NCI-H1436 (cell line): ENCODE measurements around the gene PXMP2.

Source experiments
- DNase-seq: peaks from one replicate; lab custom pipeline; 2025; lab: John Stamatoyannopoulos, UW

The PXMP2 gene

DNA sequence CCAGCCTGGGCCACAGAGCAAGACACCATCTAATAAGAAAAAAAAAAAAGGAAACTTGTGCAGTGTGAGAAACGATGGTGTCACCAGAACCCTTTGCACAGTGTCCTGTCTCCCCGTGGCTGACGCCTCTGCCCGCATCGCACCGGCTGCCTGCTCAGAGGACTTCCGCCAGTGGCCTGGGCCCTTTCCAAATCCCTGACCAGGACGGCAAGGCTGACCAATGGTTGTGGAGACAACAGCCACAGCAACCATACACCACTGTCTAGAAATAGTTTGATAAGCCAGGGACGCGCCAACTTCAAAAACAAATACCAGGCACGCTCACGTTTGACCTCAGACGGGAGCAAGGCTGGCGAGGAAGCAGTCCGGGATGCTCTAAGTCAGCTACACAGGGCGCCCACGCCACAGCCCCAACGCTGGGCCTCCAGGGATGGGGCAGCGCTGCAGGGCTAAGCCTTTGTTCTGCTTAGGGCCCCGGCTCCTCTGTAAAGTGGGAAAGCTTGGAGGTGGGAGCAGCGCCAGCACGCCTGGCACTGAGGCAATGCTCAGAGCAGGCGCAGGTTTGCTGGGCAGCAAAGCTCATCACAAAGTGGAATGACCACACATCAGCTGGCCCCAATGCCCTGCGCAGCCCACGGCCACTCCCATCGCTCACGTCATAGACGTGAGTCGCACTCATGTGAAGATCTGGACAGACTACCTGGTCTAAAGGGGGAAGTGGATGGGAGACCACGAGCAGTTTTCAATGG, 35.8 kb downstream of the PXMP2 start:
- DNase-seq: no peak

DNA sequence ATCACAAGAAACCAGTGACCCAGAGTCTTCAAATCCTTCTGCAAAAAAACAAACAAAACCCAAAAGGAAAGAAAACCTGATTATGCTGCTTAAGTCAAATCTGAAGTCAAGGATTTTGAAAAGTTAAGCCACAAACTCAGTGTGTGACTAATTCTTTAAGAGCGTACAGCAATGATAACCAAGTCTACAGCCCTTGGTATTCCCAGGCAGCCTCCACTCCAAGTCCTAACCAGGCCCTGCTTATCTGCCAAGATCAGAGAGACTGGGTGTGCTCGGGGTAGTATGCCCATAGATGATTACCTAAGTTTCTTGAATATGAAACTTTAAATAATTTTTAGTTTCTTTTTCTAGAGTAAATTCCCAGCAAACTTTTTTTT, 36.4 kb downstream of the PXMP2 start:
- no peak for DNase-seq

DNA sequence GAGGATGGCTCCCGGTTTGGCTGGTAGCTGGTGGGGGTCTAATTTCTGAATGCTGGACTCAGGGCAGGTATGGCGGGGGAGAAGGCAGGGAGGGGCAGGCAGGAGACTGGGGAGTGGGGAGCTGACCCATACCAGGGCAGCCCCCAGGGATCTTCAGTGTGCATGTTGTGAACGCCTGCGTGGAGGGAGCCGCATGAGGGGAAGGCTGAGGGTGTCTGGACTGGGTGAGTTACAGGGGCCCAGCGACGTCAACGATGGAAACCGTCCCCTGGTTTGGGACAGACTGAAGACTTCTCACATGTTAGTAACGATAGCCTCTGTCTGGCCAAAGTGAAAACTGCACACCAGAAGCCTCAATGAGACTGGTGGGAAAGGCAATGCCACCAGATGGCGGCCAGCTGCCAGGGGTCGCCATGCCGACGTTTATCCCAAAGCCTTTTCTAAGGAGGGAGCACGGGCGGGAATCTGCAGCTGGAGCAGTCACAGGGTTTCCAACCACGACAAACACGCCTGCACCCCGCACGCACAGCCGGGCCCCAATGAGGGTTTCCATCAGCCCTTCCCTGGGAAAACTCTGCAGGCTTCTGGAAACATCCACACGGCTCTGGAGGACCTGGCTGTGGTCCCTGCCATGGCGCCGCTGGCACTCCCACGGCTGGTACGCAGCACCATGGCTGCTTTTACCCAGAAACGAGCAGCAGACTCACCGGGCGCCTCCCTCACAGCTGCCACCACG, 37.3 kb downstream of the PXMP2 start:
- no peak for DNase-seq

DNA sequence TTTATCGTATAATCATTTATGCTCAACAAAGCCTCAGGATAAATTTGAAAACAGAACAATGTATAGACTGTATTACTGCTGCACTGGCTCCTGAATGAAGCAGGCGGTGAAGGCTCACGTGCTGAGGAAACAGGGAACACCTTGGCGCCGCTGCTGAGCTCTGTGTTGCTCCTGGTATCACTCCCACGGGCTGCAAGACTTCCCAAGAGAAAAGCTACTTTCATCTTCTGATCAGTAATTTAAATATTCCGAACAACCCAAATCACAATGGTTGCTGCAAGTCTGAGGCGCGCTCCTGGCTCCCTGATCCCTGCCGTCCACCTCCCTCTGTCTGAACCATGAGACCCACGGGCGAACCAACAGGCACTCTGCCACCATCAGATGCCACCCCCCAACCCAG, 39.0 kb downstream of the PXMP2 start:
- no peak for DNase-seq

DNA sequence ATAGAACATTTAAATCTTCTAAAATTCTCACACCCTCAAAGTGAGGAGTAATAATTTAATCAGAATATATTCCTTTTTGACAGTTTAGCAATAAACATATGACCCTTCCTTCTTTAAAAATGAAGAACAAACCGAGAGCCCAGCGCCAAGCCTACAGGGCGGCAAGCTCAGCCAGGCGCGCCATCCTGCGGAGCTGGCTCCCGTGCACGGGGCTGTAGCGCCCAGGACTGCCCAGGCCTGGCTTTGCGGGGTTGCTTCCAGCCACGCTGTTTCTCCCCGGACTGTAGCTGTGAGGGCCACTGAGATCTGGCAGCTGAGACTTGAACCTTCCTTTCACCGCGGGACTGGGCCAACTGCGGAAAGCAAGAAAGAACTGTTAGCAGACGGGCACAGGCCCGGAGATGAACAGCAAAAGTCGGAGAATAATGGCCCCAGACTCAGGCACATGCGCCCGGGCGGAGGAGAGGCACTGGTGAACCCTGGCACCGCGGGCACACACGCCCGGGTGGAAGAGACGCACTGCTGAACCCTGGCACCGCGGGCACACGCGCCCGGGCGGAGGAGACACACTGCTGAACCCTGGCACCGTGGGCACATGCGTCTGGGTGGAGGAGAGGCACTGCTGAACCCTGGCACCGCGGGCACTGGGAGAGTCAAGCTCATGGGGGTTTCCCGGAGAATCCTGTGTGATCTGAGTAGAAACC, 39.9 kb downstream of the PXMP2 start:
- no peak for DNase-seq

DNA sequence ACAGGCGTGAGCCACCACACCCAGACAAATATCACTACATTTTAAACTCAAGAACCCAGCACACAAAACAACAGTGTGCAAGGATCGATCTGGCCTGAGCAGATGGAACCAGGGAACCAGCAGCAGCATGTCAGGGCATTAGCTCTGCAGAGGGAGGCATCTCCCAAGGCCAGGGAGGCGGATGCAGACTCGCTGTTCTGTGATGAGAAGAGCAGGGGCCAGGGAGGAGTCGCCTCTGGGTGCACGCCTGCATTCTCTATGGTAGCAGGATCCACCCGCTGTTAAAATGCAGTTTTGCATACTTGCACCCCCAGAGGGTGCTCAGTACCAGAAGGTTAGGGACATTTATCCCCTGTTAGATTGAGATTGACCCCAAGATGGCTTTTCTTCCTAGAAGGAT, 41.1 kb downstream of the PXMP2 start:
- DNase-seq: no peak

DNA sequence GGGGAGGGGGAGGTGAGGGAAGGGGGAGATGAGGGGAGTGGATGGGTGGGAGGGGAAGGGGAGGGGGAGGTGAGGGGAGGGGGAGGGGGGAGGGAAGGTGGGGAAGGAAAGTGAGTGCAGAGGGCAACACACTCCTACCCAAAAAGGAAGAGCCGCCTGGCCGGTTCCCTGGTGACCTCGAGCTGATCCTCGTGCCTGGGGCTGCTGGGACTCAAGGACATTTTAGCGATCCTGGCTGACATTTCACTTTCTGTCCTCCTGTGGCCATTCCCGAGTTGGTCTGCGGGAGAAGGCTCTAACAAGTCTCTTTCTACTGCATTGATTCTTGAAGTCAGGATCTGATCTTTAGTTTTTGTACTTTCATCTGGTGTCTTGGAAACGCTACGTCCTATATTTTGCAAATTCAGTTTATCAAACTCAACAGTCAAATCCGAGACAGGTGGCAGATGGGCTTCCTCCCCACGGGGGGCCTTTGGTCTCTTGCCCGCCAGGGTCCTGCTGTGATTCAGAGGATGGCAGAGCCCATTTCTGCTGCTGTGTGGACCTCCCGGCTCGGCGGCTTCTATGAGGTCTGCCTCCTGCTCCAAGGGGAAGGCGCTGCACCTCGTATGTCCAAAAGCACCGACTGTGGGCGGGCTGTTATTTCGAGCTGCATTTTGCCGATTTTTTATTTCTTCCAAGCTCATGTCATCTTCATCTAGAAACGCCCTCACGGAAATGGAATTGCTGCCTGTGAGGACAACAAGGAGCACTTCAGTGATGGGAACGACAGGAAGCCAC, 42.3 kb downstream of the PXMP2 start:
- DNase-seq: no peak

DNA sequence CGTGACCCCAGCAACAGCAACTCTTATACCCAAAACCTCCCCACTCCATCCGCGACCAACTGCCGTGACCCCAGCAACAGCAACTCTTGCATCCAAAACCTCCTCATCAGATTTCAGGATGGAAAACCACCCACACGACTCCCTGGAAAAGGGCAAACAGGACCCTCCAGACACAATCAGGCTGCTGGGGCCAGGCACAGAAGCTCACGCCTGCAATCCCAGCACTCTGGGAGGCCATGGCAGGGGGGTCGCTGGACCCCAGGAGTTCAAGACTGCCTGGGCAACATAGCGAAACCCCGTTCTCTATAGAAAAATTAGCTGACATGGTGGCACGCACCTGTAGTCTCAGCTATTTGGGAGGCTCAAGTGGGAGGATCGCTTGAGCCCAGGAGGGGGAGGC, 43.0 kb downstream of the PXMP2 start:
- no peak for DNase-seq

DNA sequence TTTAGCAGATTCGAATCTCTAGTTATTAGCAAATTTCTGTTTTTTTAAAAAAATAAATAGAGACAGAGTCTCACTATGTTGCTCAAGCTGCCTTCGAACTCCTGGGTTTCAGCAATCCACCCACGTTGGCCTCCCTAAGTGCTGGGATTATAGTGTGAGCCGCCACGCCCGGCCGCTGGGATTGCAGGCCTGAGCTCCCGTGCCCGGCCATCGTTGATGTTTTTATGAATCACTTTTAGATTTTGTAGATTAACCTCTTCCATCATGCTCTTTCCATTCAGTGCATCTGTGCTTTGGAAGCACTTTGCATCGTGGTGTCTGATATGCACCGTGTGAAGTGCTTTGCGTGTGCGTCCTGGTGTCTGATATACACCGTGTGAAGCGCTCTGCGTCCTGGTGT, 44.2 kb downstream of the PXMP2 start:
- no peak for DNase-seq

DNA sequence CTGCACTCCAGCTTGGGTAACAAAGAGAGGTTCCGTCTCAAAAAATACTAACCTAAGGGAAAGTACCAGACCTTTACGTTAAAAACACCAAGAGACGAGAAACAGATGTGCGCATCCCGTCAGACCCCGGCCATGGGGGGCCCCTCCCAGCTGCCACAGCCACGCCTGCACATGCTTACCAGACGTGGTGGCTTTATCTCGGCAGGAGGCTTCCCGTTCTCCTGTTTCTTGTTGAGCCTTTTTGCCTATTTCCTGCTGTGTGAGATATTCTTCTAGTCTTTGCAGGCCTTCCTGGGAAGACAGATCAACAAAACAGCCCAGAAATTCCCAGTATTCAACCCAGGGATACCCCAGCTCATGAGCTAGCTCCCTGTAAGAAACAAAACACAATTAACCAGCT, 46.8 kb downstream of the PXMP2 start:
- no peak for DNase-seq

DNA sequence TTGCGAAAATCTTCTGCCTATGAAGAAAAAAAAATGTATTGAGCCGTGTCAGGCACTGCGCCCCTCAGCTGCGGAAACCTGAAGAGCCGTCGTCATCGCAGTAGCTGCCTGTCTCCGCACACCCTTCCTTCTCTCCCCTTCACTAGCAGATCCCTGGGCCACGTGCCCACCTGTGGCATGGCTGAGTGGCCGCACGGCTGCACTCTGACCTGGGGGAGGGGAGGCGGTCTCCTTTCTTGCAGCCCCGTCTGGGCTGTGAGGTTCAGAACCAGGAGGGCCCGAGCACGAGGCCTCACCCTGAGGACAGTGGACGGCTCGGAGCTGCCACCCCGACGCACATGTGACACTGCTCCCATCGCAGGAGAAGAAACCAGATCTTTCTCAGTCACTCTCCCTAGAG, 48.1 kb downstream of the PXMP2 start:
- no peak for DNase-seq

DNA sequence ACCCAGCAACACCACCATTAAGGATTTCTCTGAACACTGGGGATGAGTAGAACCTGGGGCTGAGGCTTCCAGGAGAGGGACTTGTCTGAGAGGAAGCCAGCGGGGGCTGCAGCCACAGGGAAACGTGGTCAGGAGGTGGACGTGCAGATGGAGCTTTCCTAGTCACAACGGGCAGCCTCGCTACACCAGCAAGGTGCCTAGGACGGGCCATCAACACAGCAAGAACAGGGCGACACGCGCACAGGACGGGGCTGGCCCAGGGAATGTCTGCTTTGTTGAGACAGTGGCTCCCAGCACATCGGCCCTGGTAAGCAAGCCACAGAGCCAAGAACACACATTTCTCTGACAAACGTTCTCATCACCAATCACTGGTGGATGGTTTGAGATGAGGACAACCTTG, 49.0 kb downstream of the PXMP2 start:
- DNase-seq: no peak

DNA sequence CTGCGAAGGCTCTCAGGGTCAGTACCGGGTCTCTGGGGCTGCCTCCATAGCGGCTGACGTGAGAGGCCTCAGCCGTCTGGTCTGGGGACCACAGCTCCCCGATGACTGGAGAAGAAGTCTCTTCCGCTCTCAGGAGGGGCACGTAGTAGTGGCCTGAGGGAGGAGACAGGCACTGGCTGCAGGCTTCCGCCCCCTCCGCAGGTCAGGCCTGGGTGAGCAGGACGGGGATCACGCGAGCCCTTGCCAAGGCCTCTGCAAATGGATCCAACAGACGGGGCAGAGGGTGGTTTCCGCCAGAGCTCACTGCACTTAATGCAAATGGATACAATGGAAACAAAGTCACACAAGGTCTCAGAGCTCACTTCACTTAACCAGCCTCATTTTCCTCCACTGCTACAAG, 49.5 kb downstream of the PXMP2 start:
- no peak for DNase-seq

DNA sequence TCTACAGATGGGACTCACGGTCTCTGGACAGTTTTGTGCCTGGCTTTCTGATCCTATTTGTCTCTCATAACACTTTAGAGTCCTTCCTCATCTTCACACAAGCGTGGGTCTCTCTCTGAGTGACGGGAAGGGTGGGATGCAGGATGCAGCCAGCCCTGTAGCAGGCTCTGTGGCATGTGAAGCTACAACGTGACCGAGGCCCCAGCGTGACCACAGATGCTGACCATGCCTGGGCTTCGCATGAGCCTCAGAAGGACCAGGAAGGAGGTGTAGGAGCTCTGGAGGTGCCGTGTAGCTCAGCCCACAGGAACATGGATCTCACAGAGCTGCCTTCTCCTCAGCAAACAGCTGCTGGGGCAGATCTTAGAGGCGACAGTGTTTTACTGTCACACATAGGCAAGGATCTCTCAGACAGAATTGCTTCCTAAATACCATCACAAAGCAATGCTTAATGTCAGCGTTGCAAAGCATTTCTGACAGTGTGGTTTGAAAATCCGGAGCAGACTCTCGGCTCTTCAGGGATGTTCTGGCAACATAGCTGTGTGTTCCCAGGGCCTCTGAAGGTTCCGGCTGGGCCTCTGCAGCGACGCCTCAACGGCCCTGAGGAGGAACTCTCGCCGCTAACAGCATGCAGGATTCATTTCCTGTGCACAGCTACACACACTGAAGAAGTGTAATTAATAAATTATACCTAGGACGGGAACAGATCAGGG, 52.4 kb downstream of the PXMP2 start:
- DNase-seq: no peak

DNA sequence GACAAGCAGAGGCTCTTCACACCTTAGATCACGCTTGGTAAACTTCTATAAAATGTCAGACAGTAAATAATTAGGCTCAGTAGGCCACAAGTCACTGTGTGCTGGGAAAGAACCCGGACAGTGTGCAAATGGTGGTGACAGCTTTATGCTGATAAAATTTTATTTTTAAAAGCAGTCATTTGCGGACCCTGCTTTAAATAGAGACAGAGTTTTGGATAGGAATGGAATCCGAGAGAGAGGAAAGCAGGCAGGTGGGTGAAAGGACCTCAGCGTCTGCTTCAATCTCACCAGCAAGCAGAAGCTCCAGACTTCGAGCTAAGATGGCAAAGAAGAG, 52.9 kb downstream of the PXMP2 start:
- DNase-seq: no peak

DNA sequence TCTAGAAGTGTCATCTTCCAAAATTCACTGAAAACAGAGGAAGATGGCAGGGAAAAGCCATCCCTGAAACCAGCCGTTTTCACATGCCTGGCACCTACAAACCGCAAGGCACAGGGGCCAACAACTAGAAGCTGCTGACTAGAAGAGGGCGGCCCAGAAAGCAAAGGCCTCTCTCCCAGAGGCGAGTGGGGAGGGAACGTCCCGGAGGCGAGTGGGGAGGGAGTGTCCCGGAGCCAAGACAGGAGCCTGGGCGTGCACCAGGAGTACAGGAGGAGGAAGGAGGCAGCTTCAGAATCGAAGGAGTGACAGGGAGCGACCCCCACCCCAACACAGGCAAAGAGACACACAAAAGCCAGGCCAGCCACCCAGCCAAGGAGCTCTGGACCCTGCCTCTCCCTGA, 53.3 kb downstream of the PXMP2 start:
- DNase-seq: no peak

DNA sequence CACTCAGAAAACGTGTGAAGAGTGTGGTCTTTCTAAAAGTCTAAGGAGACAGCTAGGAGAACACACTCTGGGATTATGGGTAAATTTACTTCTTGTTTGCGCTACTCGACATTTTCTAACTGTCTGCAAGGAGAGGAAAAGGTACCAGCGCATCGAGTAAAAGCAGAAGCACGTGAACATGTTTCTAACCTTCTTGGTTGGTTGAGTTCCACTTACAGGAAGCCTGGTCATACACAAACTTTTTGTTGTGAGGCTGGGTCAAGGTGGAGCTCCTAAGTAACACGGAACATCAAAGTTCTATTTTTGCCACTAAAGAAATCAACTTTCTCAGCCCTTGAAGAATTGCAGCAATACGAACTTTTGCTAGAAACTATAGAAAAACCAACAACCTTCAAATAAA, 54.2 kb downstream of the PXMP2 start:
- DNase-seq: no peak

DNA sequence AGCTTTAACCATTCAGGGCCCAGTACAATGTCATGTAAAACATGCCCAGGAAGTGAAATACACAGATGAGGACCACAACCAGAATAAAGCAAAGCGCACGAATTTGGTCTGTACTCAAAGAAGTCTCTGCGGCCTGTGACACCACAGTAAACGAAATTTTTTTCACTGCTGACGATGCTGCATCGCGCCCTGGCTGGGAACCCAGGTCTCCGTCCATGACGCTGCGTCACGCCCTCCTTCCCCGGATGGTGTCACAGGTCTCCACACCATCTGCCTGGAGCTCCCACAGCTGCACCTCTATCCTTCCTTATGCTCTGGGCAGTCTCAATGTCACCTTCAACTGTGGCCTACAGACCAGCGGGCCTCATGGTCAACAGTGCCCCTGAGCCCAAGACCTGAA, 56.4 kb downstream of the PXMP2 start:
- no peak for DNase-seq

DNA sequence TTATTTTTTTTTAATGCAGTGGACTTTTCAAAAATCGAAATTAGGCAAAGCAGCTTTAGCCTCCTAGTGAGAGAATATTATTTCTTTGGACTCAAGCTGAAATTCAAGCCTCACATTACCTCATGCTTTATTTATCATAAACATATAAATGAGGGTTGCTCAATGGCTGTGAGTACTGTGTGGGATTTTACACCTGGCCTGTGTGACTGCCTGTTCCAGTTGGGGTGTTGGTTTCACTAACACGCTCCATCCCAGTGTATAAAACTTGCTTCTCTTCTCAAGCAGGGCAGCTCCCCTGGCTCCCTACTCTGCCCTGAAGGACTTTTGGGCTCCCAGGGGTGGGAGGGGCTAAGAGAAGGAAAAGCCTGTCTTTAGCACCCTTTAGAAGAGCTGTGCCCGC, 59.2 kb downstream of the PXMP2 start:
- no peak for DNase-seq

DNA sequence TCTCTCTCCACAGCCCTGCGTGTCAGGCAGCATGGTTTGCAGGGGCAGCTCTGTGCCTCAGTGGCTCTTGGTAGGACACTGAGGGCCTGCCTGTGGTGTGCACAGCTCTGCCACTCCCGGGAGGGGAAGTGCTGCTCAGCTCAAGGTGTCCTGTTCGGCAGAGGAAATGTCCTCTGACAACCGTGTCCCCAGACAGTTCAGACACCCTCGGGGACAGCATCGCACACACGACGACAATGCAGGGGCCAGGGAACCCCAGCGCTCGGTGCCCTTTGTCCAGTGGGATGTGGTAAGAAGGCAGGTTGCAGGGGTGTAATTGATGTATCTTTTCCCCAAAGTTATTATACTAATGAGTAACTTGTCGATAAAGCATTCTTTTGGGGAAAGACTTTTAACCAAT, 60.0 kb downstream of the PXMP2 start:
- DNase-seq: no peak

DNA sequence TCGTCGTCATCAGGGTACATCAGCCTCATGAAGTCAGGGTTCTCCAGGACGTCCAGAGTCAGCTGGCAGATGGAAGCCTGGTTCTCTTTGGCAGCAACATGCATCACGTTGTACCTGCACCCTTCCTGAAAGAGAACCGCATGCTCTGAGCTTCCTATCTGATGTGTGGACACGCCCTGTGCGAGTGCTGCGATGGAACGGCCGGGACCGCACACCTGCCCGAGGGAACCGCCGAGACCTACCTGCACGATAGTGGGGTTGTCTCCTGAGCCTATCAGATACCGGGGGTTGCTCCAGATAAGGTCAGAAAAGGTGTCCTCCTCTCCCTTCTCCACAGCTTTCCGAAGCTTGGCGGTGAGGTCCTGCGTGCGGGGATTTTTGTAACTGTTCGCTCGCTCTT, 60.5 kb downstream of the PXMP2 start:
- DNase-seq: no peak

DNA sequence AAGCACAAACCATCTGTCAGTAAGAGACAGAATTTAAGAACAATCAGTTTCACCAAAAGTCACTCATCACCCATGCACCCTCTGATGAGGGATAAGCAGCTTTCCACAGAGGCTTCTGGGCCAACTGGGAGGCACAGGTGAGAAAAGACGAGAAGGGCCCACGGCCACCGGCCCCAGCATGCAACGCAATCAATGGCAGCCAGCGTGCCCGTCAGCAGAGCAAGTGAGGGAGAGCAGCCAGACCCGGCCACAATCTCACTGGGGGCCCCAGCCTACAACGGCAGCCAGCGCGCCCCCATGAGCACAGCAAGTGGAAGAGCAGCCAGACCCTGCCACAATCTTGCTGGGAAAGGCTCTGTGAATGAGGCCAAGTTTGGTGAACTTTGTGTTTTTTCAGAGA, 60.9 kb downstream of the PXMP2 start:
- DNase-seq: no peak
